NOMO-1 treated with DMSO at 0.1 percent for 48 hours (cell line): ENCODE measurements around the gene SEC31A.
"Not testable (repeated sequence)": the region's sequence is repeated elsewhere in the genome, so short reads cannot be mapped to it uniquely, and the experiment has no call there.

Source experiments
- DNase-seq: peaks from one replicate; lab custom pipeline; 2025; ENCODE audit not compliant: unreplicated experiment; lab: John Stamatoyannopoulos, UW

SEC31A gene, protein sequence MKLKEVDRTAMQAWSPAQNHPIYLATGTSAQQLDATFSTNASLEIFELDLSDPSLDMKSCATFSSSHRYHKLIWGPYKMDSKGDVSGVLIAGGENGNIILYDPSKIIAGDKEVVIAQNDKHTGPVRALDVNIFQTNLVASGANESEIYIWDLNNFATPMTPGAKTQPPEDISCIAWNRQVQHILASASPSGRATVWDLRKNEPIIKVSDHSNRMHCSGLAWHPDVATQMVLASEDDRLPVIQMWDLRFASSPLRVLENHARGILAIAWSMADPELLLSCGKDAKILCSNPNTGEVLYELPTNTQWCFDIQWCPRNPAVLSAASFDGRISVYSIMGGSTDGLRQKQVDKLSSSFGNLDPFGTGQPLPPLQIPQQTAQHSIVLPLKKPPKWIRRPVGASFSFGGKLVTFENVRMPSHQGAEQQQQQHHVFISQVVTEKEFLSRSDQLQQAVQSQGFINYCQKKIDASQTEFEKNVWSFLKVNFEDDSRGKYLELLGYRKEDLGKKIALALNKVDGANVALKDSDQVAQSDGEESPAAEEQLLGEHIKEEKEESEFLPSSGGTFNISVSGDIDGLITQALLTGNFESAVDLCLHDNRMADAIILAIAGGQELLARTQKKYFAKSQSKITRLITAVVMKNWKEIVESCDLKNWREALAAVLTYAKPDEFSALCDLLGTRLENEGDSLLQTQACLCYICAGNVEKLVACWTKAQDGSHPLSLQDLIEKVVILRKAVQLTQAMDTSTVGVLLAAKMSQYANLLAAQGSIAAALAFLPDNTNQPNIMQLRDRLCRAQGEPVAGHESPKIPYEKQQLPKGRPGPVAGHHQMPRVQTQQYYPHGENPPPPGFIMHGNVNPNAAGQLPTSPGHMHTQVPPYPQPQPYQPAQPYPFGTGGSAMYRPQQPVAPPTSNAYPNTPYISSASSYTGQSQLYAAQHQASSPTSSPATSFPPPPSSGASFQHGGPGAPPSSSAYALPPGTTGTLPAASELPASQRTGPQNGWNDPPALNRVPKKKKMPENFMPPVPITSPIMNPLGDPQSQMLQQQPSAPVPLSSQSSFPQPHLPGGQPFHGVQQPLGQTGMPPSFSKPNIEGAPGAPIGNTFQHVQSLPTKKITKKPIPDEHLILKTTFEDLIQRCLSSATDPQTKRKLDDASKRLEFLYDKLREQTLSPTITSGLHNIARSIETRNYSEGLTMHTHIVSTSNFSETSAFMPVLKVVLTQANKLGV

DNA sequence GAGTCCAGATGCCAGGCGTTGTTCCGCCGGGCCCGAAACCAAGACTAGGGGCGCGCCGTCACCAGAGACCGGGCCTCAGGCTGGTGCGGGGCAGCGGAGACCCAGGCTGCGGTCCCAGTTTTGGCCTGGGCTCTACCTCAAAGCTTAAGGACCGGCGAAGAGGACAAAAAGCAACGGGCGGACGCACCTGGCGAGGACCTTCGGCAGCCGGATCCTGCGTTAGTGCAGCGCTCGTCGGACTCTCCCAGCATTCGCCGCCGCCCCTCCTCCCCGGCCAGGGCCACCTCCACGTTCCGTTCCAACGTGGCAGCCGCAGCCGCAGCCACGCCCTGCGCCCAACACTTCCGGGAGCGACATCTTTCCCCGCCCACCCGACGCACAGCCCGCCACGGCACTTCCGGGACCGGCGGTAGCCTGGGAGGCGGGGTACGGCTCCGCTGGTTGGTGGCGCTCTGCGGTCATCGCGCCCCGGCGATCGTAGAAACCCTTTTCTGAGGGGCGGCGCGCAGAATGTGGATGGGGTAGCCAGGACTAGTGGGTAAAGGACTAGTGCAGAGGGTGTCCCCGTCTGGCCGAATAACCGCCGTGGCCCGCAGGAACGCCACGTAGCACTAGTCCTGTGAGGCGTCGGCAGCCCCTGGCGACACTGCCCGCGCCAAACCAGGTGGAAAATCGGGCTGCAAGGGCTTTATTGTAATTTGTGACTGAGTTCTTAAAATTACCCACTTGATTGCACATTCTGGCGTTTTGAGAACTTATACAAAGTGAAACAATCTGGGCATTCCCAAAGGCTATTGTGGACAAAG, at the start of gene SEC31A:
TSS of gene SEC31A (minus strand) at position 253 of the 806 bp plus-strand sequence. CDS start 9,217 bp downstream, outside the sequence.
- DNase-seq, result peak; percentile 95

DNA sequence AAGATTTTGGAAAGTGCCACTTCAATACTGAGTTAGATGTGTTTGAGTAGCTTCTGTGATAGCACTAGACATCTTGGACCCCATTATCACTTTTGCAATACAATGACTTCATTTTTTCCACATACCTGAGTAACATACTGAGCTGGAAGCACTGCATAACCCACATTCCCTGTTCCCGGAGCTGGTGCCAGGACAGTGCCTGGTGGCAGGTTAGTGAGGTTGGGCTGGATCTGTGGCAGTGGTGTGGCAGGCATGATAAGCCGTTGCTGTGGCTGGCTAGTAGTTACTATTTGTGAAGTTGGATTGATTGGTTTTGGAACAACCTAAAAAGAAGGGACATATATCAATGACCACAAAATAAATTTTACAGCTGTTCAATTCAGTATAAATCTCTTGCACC, 48.5 kb upstream of the SEC31A start:
- no peak for DNase-seq

DNA sequence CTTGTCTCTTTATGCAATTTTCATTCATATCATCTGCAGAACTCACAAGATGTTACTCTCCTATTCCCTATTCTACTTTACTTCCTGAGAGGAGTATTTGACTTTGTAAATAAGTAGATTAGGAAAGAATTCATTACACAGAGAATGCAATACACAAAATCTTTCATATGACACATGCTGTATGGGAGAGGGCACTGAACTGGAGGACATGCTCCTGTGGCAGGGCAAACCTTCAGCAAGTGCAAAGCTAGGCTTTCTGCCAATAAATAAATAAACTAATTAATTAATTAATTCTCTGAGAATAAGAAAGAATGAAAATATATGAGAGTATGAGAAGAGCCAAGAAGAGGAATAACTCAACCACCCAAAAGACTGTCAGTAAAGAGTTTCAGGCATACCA, 43.5 kb upstream of the SEC31A start:
- DNase-seq, result no peak

DNA sequence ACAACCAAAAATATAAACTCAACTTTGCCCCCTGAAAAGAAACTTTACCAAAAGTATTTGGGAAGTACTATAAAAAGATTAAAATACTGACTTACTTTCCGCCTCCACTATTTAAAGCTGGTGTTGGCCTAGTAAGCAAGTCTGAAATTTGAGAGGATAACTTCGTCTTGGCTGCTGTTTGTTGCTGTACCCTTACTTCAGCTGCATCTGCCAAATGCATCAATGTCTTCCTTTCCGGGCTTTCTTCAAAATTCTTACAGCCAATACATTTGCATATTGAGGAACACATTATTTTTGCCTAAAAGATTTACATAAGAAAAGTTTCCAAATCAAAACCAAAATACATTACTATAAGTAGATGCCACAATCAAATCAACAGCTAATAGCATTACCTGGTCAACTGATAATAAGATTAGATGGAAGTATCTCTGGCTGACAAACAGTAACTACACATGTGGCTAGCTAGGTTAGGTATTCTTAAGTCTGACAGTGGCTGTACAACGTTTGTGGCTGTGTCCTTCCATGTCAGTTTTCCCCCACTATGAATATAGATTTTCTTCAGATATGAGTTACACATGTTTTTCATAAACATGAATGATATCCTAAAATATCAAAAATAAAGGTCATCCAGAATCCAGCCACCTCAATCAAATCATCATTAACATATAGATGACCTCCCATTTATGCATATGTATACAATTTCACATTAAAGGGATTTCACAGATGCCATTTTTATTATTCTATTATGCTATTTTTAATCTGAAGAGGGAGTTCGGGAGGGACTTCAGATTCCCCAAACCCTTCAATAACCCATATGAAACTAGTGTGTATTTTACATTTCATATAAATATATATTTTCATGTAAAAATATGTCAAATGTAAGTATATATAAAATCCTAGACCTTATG, 40.1 kb upstream of the SEC31A start:
- DNase-seq, result no peak

DNA sequence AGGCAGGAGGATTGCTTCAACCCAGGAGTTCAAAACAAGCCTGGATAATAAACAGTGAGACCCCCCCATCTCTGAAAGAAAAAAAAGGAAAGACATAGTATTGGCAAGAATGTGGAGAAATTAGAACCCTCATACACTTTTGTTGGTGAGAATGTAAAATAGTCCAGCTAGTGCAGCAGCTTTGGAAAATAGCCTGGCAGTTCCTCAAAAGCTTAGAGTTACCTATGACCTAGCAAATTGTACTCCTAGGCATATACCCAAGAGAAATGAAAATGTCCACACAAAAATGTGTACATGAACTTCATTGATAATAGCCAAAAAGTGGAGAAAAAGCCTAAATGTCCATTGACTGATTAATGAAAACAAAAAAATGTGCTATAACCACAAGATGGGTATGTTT, 30.8 kb upstream of the SEC31A start:
- no peak for DNase-seq

DNA sequence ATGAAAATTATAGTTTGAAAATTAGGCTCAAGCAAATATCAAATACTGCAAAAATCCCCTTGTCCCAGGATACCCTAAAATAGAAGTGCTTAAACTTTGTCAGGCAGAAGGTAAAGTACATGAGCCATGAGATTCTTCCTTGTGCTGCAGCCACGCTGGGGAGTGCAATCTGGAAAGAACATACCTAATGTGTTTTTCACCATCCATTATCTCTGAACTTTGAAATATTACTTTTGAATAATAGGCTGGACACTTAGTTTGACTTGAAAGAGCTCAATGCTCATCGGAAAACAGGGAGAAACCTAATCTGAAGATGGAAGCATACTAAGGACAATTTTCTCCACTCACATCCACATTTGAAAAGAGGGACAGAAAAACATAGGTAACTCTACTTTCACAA, 28.4 kb upstream of the SEC31A start:
- DNase-seq, result no peak

DNA sequence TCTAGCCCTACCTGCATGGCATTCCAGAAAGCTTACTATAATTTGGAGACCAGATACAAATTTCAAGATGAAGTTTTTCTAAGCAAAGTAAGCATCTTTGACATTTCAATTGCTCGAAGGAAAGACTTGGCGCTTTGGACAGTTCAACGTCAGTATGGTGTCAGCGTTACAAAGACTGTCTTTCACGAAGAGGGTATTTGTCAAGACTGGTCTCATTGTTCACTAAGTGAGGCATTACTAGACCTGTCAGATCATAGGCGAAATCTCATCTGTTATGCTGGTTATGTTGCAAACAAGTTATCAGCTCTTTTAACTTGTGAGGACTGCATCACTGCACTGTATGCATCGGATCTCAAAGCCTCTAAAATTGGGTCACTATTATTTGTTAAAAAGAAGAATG, 27.1 kb upstream of the SEC31A start:
- DNase-seq, result no peak

DNA sequence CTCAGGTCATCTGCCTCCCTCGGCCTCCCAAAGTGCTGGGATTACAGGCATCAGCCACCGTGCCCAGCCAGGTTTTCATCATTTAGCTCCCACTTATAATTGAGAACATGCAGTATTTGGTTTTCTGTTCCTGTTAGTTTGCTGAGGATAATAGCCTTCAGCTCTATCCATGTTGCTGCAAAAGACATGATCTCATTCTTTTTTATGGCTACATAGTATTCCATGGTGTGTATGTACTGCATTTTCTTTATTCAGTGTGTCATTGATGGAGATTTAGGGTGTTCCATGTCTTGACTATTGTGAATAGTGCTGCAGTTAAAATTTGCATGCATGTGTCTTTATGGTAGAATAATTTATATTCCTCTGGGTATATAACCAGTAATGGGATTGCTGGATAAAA, 23.0 kb upstream of the SEC31A start:
- DNase-seq, result not testable (repeated sequence)

DNA sequence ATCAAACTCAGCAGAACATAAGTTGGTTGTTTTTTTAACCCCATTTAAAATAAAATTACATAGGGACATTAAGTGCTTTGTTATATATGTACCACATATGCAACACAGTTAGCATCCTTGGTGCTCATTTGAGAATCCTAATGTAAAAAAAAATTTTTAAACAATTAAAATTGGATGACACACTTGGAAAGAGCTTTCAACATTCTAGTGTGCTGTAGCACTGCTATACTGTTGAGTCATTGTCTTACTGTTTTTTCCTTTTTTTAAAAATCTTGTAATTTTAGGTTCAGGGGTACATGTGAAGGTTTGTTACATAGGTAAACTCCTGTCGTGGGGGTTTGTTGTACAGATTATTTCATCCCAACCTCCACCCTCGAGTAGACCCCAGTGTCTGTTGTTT, 22.4 kb upstream of the SEC31A start:
- no peak for DNase-seq

DNA sequence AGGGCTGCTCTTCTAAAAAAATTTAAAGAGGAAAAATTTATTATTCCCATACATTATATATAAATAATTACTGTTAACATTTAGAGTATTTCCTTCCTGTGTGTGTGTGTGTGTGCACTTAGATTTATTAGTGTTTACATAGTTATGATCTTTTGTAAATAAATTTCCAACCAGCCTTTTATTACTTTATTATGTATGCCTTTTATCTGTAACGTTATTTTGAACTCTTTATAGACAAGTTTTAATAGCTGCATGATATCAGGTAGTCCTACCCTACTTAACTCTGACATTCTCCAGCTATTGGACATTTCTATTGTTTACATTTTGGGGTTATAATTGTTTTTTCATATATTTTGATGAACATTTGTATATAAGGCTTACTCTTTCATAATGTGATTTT, 18.4 kb upstream of the SEC31A start:
- no peak for DNase-seq

DNA sequence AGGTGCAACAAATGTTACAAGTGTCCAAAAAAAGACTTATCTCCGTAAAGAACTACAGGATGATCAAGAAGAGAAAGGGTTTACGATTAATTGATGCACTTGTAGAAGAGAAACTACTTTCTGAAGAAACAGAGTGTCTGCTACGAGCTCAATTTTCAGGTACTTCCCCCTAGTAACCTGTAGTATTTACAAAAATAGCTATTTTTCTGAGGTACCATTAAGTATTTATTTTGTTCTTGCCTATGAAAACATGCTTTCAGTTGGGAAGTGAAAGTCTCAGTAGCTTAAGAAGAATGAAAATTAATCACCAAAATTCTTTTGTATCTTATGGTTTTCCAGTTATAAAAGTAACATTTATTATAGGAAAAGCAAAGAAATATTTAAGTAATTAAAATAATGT, 15.5 kb upstream of the SEC31A start:
- DNase-seq, result no peak

DNA sequence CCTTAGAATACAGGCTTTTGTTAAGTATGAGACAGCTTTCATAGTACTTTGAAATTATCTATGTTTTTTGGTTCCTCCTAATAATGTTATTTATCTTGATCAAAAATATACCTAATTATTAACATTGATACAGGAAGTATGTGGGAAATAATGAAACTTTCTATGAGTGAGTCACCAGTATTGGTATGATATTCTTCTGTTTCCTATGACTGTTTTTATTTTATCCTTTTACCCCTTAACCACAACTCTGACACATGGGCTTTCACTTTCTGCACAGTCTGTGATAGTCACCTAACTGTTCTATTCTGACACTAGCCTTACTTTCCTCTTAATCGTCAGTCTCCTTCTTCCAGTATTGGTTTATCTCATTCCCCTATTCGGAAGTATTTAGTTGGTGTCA, 14.3 kb upstream of the SEC31A start:
- DNase-seq, result peak; percentile 47

DNA sequence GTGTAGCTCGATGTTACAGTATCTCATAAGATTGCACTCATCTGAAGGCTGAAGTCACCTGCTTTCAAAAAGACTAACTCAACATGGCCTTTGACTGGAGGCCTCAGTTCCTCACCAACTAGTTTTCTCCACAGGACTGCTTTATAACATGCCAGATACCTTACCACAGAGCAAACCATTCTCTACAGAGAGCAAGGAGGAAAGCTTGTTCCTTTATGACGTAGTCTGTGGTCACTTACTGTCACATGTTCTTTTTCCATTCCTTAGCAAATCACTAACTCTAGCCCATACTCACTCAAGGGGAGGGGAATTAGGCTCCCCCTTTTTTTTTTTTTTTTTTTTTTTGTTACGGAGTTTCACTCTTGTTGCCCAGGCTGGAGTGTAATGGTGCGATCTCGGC, 12.8 kb upstream of the SEC31A start:
- DNase-seq, result no peak

DNA sequence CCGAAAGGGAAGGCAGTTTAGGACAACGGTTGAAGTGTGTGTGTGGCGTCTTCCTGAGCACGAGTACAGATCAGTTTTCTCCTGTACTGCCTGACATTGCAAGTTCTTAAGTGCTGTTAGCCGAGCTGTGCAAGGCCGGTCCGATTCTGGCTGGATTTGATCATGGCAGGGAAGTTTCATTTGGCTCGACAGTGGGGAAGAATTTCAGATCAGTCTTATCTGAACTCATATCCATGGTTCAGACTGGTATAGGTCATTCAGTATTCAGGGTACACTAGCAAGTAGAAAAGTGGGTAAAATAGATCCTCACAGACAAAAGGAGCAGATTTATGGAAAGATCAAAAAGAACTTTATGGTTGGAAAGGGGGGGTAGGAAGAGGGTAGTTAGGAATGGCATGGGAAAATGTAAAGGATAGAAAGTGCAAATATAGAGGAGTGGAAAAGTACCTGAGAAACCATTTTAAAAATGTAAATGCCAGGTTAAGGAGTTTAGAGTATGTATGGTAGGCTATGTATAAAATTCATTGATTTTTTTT, 10.3 kb upstream of the SEC31A start:
- no peak for DNase-seq

DNA sequence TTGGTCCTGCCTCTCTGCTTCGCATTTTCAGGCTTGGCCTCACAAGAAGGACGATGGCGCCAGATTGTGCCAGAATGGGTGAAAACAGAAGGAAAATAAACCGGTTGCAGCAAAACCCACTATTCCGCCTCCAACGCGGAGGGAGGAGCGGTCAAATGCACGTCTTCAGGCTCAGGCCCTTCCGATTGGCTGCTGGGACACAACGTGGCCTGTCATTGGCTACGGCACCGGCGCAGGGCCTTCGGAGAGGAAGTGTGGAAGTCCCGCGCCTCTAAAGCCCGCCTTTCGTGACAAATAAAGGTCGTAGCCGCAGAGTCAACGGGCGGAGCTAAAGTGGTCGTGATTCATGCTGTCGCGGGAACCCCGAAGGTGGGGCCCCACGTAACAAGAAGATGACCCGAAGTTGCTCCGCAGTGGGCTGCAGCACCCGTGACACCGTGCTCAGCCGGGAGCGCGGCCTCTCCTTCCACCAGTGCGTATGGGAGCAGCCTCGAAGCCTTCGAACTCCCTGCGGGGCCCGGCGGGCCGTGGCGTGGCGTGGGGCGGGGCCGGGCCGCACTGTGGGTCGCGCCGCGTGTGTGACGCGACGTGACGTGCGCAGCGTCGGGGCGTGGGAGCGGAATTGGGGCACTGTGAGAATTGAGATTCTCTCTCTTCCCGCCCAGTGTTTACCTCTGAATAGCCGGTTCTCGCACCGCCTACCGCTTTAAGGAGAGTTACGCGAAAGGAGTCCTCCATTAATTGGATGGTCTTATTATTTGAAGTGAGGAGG, 9.6 kb upstream of the SEC31A start, which contains the start of gene THAP9:
TSS of gene THAP9 (plus strand) at position 325 of the 772 bp plus-strand sequence. CDS start at position 393, 68 bp downstream.
- peak; percentile 100 for DNase-seq

DNA sequence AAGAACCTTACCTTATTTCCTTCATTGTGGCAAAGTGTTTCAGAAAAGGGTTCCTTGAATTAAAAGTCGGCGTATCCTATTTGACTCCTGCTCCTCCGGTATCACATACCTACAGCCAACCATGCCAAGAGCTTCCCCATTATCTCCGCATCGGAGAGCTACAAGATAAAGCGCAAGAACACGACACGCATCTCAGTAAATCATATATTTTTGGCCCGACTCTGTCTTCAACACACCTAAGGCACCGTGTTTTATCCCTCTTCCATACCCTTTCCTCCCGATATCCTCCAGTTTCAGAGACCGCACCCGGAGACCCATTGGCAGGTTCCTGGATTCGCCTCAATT, 9.1 kb upstream of the SEC31A start:
- DNase-seq, result peak; percentile 62

DNA sequence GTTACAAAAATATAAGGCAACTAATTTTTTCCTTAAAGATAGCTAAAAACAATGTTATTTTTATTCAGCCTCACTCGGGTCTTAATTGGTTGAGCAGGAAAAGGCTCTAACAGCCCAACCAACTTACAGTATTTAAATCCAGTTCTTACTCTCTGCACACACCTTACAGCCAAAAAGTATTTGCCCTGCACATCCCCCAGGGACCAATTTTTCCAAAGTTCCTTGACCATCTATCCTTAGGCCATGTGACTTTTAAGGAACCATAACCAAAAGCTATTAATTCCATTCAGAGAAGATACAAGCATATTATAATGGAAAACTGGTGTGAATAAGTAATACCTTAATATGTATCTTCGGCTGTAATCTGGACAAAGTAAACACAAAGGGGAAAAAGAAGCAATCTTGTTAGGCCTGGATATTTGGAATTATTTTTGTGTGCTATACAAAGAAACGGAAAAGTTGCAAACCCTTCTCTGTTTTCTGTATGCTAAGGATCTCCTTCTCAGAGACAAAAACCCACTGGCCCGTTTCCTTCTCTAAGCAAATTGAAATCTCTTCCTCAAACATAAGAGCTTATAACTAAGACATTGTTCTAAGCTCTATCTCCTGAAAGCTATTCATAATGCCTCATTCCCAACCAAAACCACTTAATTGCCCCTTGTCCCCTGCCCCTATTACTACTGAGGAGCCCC, 8.6 kb upstream of the SEC31A start:
- DNase-seq, result peak; percentile 55
